Astrocyte (in vitro differentiated cells and primary cell): Measurements from ENCODE around the gene SPIRE2. TPM values are rescaled to one million over a fixed set of nuclear protein-coding genes. Genes with fewer than 3 reads are reported as not detected.
"Not testable (repeated sequence)": the region's sequence is repeated elsewhere in the genome, so short reads cannot be mapped to it uniquely, and the experiment has no call there.

Experiments used
- DNase-seq: peaks from one replicate; pipeline ENCODE4 v3.0.0-alpha.2; 2010; ENCODE audit warnings: low read depth
- FAIRE-seq: peaks from 2 replicates; lab custom pipeline; 2011; peaks lifted over from hg19 to GRCh38; lab: Jason Lieb, UNC
- H2AFZ ChIP-seq: 2 replicates; pipeline ENCODE4 v1.6.0; 2012; ENCODE audit warnings: low read depth, low read length, inconsistent platforms
- H3K27ac ChIP-seq: 2 replicates; pipeline ENCODE4 v1.5.1; 2011; ENCODE audit warnings: low read depth, low read length, inconsistent platforms
- H3K27me3 ChIP-seq: 2 replicates; pipeline ENCODE4 v1.6.0; 2011; ENCODE audit warnings: low read length, inconsistent platforms; ENCODE audit not compliant: insufficient read depth
- H3K36me3 ChIP-seq: 2 replicates; pipeline ENCODE4 v1.5.1; 2011; ENCODE audit warnings: low read length, inconsistent platforms; ENCODE audit not compliant: insufficient read depth
- H3K4me1 ChIP-seq: 2 replicates; pipeline ENCODE4 v1.5.1; 2011; ENCODE audit warnings: low read length, inconsistent platforms; ENCODE audit not compliant: insufficient read depth
- H3K4me2 ChIP-seq: 2 replicates; pipeline ENCODE4 v1.6.0; 2012; ENCODE audit warnings: low read length, inconsistent platforms
- H3K4me3 ChIP-seq: 2 replicates; pipeline ENCODE4 v1.5.1; 2011; ENCODE audit warnings: low read depth, mild to moderate bottlenecking, low read length, inconsistent platforms; ENCODE audit not compliant: insufficient read depth
- H3K79me2 ChIP-seq: 2 replicates; pipeline ENCODE4 v1.6.0; 2012; ENCODE audit warnings: mild to moderate bottlenecking, low read length, inconsistent platforms; ENCODE audit not compliant: insufficient read depth
- H3K9ac ChIP-seq: 2 replicates; pipeline ENCODE4 v1.6.0; 2012; ENCODE audit warnings: mild to moderate bottlenecking, low read length, inconsistent platforms
- H3K9me3 ChIP-seq: 2 replicates; pipeline ENCODE4 v1.5.1; 2012; ENCODE audit warnings: low read depth, mild to moderate bottlenecking, low read length, inconsistent platforms; ENCODE audit not compliant: insufficient read depth
- H4K20me1 ChIP-seq: 2 replicates; pipeline ENCODE4 v1.6.0; 2012; ENCODE audit warnings: low read length, inconsistent platforms; ENCODE audit not compliant: insufficient read depth
- H3K27ac Mint-ChIP-seq: one replicate; pipeline ENCODE4 v1.8.0; 2021; ENCODE audit warnings: mild to moderate bottlenecking, mixed read lengths; ENCODE audit not compliant: unreplicated experiment
- H3K27me3 Mint-ChIP-seq: one replicate; pipeline ENCODE4 v1.8.0; 2021; ENCODE audit warnings: low read depth, mixed read lengths; ENCODE audit not compliant: unreplicated experiment
- H3K36me3 Mint-ChIP-seq: one replicate; pipeline ENCODE4 v1.8.0; 2021; ENCODE audit warnings: low read depth, mixed read lengths; ENCODE audit not compliant: unreplicated experiment
- H3K4me1 Mint-ChIP-seq: one replicate; pipeline ENCODE4 v1.8.0; 2021; ENCODE audit warnings: low read depth, mixed read lengths; ENCODE audit not compliant: unreplicated experiment
- H3K4me3 Mint-ChIP-seq: one replicate; pipeline ENCODE4 v1.8.0; 2021; ENCODE audit warnings: mild to moderate bottlenecking, moderate library complexity, mixed read lengths; ENCODE audit not compliant: unreplicated experiment
- H3K9me3 Mint-ChIP-seq: one replicate; pipeline ENCODE4 v1.8.0; 2021; ENCODE audit warnings: mild to moderate bottlenecking, mixed read lengths; ENCODE audit not compliant: unreplicated experiment
- CTCF ChIP-seq: IDR thresholded peaks from 2 replicates; pipeline ENCODE4 v1.5.1; 2011; ENCODE audit warnings: low read depth, mild to moderate bottlenecking, inconsistent platforms, low read length, moderate library complexity; ENCODE audit not compliant: insufficient read depth
- EZH2 ChIP-seq: IDR thresholded peaks from 2 replicates; pipeline ENCODE4 v1.6.1; 2012; ENCODE audit warnings: mild to moderate bottlenecking, low read length, inconsistent platforms; ENCODE audit not compliant: insufficient read depth
- total RNA-seq: library from RNA; stranded (reverse); gene quantifications from 2 replicates; pipeline ENCODE4 v1.2.1, GENCODE V29; 2021

Gene SPIRE2
- total RNA-seq, 1 donor from 2014 or later, result 3.2 TPM

- DNase-seq, result peak; percentile 50
- H3K4me3 Mint-ChIP-seq, result peak within 1 kb of the TSS; percentile 88
Measured at GRCh38 chr16:89873109-89873971, 45.1 kb downstream of the SPIRE2 start, which contains the start of gene TCF25. Gene TCF25 (plus strand): TSS chr16:89873592. CDS start chr16:89873668, 76 bp downstream.

GRCh38 chr16:89873972-89874689 is 45.9 kb downstream of the SPIRE2 start:
- no peaks in the 10 kb centered on the region for H3K4me1 Mint-ChIP-seq
- Histone ChIP-seq H3K27ac (peak overlapping the region; percentile 100), H3K9me3 (no peaks in the 10 kb centered on the region), H3K4me3 (peak overlapping the region; percentile 76), H3K79me2 (peaks cover 53% of the 10 kb centered on the region), H4K20me1 (peaks cover 44% of the 10 kb centered on the region), H3K4me2 (peak overlapping the region; percentile 89), H3K4me1 (peaks cover 13% of the 10 kb centered on the region), H3K27me3 (no peaks in the 10 kb centered on the region), H3K9ac (peak overlapping the region; percentile 99), H3K36me3 (peaks cover 13% of the 10 kb centered on the region), H2AFZ (no peak overlapping the region)
- H3K27me3 Mint-ChIP-seq, result no peaks in the 10 kb centered on the region
- peak overlapping the region; percentile 94 for H3K27ac Mint-ChIP-seq
- TF ChIP-seq CTCF, result no peak
- no peak for TF ChIP-seq EZH2
- H3K9me3 Mint-ChIP-seq, result no peaks in the 10 kb centered on the region
- peaks cover 7% of the 10 kb centered on the region for H3K36me3 Mint-ChIP-seq
- DNase-seq (peak; percentile 77), FAIRE-seq (no peak)
- H3K4me3 Mint-ChIP-seq, result peak overlapping the region; percentile 88

More at GRCh38 chr16:89873109-89873971, 45.1 kb downstream of the SPIRE2 start, which contains the start of gene TCF25:
- Histone ChIP-seq H3K36me3 (peaks cover 8% of the 10 kb centered on the region), H3K4me2 (peak within 1 kb of the TSS; percentile 89), H3K9me3 (no peaks in the 10 kb centered on the region), H3K4me1 (peaks cover 13% of the 10 kb centered on the region), H2AFZ (peak within 1 kb of the TSS; percentile 93), H3K9ac (peak within 1 kb of the TSS; percentile 99), H3K27ac (peak within 1 kb of the TSS; percentile 100), H3K27me3 (no peaks in the 10 kb centered on the region), H3K4me3 (peak within 1 kb of the TSS; percentile 81), H4K20me1 (peaks cover 36% of the 10 kb centered on the region), H3K79me2 (peaks cover 45% of the 10 kb centered on the region)
- no peaks in the 10 kb centered on the region for H3K9me3 Mint-ChIP-seq
- peaks cover 9% of the 10 kb centered on the region for H3K36me3 Mint-ChIP-seq
- no peaks in the 10 kb centered on the region for H3K27me3 Mint-ChIP-seq
- TF ChIP-seq CTCF (no peak), EZH2 (no peak)
- peak within 1 kb of the TSS; percentile 94 for H3K27ac Mint-ChIP-seq
- H3K4me1 Mint-ChIP-seq, result no peaks in the 10 kb centered on the region
- no peak for FAIRE-seq

- not testable (repeated sequence) for H3K27ac Mint-ChIP-seq
- peaks cover 19% of the 10 kb centered on the region for H3K36me3 Mint-ChIP-seq
Measured at GRCh38 chr16:89879123-89879522, 50.8 kb downstream of the SPIRE2 start.

More at GRCh38 chr16:89879123-89879522, 50.8 kb downstream of the SPIRE2 start:
- peaks cover 95% of the 10 kb centered on the region for H3K79me2 ChIP-seq
- H3K36me3 ChIP-seq, result peaks cover 41% of the 10 kb centered on the region
- H3K9me3 Mint-ChIP-seq, H2AFZ ChIP-seq, H3K9me3 ChIP-seq, H3K27ac ChIP-seq, H3K9ac ChIP-seq, H3K4me3 ChIP-seq, H3K4me3 Mint-ChIP-seq, H3K4me1 ChIP-seq, H3K4me1 Mint-ChIP-seq, H3K4me2 ChIP-seq, H3K27me3 Mint-ChIP-seq, FAIRE-seq, H3K27me3 ChIP-seq, DNase-seq: not testable (repeated sequence)
- H4K20me1 ChIP-seq, result peaks cover 90% of the 10 kb centered on the region
